Hypothalamus (tissue), 51 donors: ENCODE measurements around the gene TFPI.
"Not testable (repeated sequence)": the region's sequence is repeated elsewhere in the genome, so short reads cannot be mapped to it uniquely, and the experiment has no call there.

Experiments used
- DNase-seq, 51 donors: peaks; one replicate each; lab custom pipeline; 2025; lab: John Stamatoyannopoulos, UW

Gene TFPI

DNA sequence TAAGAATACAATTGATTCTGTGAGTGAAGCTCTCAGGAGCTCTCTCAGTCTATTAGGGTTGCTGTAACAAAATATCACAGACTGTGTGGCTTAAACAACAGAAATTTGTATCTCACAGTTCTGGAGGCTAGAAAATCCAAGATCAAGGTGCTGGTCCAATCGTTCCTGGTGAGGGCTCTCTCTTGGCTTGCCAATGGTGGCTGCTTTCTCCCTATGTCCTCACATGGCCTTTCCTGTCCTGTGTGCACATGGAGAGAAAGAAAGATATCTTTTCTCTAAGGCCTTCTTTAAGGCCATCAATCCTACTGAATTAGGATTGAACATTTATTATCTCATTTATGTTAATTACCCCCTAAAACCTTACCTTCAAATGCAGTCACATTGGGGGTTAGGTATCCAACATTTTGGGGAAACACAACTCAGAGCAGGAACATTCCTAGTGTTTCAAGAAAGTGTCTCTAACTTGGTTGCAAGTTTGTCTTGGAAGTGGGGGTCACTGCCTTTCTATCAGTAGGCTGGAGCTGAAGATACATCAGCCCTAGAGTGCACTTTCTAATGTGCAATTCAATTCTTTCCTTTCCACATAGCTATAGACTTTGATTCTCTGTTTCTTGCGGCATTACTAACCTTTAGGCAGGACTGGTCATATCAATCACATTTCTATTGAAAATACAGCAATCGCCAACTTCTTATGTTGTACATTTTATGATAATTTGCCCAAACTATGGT, 24.8 kb downstream of the TFPI start:
- no peak for DNase-seq

DNA sequence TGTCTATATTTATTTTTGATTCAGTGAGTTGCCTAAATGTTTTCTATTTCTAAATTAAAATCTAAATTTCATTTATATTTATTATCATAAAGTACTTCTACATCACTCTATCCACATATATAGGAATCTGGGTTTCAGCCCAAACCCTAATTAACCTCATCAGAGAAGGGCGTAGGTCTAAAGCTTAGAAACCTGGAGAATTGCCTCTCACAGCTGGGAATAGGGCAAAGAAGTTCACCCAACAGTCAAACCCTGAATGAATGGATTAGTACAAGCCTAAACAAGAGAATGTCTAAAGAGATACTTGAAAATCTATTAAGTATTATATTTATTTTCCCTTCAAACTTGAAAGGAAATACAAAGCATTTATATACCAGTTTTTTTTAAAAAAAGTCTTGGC, 26.2 kb downstream of the TFPI start:
- DNase-seq: no peak

DNA sequence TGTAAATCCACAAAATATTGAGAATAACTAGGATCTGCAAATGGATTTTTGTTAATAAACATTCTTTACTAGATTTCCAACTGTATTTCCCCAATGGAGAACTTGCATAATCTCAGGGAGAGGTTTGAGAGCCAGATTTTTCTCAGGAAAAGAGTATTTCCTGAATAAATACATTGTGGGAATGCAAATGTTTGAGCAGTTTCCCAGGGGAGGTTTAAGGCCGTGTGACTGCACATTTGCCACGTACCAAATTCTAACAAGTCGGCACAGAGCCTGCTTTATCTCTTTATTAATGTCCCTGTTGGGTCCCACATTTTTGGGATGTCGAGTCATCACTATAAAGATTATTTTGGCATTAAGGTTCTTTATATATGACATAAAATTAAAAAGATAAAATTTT, 27.0 kb downstream of the TFPI start:
- DNase-seq: no peak

DNA sequence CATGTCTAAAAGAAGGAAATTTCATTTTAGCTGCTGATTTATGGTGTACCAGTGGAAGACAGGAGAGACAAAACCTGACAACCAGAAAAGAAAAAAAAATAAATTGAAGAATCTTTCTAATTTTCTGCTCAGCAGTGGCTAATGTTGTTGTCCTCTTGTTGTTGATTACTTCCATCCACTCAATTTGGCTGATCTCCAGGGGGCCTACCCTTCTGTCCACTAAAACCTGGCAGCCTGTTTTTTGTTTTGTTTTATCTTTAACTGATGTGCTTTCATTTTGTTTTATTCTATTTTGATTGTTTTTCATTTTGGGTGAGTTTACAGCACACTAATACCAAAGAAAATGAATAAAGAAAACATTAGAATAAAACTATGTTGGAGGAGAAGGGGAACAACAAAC, 27.4 kb downstream of the TFPI start:
- no peak for DNase-seq

DNA sequence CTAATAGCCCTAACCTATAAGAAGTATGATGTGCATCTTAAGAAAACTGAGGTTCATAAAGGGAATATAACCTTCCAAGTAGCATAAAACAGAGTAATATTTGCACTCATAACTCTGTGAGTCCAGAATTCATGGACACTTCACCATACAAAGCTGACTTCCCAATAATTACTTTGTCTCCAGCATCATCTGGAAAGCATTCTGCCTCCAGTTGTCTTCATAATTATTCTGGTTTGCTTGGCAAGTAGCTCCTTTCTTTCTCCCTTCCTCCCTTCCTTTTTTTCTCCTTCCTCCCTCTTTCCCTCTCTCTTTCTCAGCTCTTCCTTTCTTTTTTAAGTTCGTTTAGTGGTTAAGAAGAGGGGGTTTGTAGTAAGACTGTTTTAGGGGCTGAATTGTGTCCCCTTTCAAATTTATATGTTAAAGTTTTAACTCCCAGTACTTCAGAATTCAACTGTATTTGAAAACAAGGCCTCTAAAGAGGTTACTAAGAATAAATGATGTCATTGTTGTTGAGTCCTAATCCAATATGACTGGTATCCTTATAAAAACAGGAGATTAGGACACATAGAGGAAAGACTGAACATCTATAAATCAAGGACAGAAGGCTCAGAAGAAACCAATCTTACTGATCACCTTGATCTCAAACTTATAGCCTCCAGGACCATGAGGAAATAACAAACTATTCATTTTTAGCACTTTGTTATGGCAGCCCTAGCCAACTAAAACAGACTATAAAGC, 28.9 kb downstream of the TFPI start:
- DNase-seq: no peak

DNA sequence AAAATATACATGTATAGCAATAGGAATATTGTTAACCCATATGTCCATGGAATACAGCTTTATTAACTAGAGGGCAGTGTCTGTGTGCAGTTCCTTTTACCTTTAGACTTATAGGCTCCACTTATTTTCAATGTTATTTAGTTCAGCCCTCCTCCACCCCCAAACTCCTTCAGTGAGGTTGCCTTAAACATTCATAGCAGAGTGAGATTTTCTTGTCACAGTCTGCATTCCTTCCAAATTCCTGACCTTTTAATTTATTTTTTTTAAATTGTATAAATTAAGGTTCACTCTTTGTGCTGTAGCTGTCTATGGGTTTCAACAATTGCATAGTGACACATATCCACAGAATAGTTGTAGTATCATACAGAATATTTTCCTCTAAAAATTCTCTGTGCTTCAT, 30.9 kb downstream of the TFPI start:
- no peak for DNase-seq

DNA sequence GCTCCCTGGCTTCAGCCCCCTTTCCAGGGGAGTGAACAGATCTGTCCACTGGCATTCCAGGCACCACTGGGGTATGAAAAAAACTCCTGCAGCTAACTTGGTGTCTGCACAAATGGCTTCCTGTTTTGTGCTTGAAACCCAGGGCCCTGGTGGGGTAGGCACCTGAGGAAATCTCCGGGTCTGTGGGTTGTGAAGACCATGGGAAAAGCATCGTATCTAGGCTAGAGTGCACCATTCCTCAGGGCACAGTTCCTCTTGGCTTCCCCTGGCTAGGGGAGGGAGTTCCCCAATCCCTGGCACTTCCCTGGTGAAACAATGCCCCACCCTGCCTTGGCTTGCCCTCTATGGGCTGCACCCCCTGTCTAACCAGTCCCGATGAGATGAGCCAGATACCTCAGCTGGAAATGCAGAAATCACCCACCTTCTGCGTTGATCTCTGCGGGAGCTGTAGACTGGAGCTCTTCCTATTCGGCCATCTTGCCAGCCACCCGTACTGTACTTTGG, 34.1 kb downstream of the TFPI start:
- no peak for DNase-seq

DNA sequence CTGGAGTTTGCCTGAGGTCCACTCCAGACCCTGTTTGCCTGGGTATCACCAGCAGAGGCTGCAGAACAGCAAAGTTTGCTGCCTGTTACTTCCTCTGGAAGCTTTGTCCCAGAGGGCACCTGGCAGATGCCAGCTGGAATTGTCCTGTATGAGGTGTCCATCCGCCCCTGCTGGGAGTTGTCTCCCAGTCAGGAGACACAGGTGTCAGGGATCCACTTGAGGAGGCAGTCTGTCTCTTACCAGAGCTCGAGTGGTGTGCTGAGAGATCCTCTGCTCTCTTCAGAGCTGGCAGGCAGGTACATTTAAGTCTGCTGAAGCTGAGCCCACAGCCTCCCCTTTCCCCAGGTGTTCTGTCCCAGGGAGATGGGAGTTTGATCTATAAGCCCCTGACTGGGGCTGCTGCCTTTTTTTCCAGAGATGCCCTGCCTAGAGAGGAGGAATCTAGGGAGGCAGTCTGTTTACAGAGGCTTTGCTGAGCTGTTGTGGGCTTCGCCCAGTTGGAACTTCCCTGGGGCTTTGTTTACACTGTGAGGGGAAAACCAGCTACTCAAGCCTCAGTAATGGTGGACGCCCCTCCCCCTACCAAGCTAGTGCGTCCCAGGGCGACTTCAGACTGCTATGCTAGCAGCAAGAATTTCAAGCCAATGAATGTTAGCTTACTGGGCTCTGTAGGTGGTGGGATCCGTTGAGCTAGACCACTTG, 34.7 kb downstream of the TFPI start:
- DNase-seq: no peak

DNA sequence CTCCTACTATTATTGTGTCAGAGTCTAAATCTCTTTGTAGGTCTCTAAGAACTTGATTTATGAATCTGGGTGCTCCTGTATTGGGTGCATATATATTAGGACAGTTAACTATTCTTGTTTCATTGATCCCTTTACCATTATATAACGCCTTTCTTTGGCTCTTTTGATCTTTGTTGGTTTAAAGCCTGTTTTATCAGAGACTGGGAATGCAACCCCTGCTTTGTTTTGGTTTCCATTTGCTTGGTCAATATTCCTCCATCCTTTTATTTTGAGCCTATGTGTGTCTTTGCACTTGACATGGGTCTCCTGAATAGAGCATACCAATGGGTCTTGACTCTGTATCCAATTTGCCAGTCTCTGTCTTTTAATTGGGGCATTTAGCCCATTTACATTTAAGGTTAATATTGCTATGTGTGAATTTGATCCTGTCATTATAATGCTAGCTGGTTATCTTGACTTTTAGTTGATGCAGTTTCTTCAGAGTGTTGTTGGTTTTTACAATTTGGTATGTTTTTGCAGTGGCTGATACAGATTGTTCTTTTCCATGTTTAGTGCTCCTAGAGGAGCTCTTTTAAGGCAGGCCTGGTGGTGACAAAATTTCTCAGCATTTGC, 36.4 kb downstream of the TFPI start:
- DNase-seq: not testable (repeated sequence)

DNA sequence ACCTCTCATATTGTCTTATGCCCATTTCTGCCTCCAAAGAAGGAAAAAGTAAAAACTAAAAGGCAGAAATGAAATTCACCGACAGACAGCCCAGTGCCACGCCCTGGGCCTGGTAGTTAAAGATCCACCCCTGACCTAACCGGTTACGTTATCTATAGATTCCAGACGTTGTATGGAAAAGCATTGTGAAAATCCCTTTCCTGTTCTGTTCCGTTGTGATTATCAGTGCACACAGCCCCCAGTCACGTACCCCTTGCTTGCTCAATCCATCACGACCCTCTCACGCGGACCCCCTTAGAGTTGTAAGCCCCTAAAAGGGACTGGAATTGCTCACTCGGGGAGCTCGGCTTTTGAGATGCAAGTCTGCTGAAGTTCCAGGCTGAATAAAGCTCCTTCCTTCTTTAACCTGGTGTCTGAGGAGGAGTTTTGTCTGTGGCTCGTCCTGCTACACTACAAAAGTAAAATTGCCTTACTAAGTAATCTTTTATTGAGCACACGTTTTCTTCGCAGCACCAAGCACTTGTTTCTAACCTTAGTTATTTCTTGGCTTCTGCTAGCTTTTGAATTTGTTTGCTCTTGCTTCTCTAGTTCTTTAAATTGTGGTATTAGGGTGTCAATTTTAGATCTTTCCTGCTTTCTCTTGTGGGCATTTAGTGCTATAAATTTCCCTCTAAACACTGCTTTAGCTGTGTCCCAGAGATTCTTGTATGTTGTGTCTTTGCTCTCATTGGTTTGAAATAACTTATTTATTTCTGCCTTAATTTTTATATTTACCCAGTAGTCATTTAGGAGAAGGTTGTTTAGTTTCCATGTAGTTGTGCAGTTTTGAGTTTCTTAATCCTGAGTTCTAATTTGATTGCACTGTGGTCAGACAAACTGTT, 37.4 kb downstream of the TFPI start:
- not testable (repeated sequence) for DNase-seq

DNA sequence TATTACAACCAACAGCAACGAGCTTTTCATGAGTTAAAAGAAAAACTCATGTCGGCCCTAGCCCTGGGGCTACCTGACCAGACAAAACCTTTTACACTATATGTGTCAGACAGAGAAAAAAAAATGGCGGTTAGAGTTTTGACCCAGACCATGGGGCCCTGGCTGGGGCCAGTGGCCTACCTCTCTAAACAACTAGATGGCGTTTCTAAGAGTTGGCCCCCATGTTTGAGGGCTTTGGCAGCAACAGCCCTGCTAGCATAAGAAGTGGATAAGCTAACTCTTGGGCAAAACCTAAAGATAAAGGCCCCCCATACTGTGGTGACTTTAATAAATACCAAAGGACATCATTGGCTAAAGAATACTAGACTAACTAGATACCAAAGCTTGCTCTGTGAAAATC, 39.3 kb downstream of the TFPI start:
- no peak for DNase-seq

DNA sequence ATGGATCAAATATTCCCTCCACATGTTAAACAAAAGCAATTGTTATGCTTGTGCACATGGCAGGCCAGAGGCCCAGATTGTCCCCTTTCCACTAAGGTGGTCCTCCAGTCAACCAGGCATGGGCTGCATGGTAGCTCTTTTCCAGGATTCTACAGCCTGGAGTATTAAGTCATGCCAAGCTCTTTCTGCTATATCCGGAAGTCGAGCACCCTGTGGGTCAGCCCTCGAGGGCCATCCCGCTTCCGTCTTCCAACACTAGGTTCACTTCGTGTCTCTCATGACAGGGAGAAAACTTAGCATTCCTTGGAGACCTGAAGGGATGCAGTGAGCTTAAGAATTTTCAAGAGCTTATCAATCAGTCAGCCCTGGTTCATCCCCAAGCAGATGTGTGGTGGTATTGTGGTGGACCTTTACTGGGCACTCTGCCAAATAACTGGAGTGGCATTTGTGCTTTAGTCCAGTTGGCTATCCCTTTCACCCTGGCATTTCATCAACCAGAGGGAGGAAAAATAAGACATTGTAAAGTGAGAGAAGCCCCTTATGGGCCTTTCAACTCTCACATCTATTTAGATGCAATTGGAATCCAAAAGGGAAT, 39.9 kb downstream of the TFPI start:
- not testable (repeated sequence) for DNase-seq

DNA sequence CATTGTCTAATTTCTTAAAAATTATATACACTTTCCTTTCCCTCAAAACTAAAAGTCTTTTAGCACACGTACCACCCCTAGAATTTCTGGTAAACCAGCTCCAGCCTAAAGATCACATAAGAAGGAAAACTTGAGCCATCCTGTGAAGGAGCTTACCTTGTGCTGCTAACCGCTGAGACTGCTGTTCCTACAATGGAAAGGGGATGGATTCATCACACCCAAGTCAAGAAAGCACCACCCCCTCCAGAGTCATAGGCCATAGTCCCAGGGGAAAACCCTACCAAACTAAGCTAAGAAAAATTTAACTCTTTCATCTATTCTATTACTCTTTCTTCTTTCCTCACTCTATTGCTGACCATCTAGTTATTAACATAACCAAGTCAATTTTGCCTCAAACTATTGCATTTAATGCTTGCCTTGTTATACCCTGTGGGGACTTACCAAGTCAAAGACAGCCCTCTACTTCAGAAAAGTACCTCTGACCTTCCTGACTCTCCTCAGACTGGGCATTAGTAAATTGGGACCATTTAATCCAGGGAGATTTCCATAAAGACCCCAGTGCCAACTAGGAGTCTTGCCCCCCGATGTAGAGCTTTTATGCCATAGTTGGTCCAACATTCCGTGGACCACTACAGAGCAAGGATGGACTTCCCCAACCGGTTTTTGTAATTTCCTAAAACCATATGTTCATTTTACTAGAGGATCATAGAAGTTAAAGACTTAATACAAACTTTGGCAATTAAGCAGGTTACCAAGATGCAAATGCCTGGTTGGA, 40.6 kb downstream of the TFPI start:
- not testable (repeated sequence) for DNase-seq

DNA sequence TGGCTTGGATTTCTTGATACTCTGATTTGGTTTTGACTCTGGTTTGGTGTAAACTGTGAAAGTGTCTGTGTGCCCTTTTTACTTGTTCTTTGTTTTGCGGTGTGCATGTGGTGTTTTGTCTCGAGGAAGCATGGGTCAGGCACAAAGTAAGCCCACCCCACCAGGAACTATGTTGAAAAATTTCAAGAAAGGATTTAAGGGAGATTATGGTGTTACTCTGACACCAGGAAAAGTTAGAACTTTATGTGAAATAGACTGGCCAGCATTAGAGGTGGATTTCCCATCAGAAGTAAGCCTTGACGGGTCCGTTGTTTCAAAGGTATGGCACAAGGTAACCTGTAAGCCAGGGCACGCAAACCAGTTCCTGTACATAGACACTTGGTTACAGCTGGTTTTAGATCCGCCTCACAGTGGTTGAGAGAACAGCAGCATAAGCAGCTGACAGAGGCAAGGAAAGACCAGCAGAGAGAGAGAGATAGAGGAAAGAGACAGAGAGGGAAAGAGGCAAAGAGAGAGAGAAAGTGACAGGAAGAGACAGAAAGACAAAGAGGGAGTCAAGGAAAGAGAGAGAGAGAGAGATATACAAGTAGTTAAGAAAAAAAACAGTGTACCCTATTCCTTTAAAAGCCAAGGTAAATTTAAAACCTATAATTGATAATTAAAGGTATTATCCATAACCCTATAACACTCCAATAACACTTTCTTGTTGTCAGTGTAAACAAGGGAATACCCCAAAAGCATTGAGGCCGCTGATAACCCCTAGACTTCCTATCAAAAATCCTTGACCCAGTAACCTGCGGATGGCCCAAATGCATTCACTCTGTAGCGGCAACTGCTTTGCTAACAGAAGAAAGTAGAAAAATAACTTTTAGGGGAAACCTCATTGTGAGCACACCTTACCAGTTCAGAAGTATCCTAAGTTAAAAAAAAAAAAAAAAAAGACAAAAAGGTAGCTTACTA, 42.6 kb downstream of the TFPI start:
- no peak for DNase-seq

DNA sequence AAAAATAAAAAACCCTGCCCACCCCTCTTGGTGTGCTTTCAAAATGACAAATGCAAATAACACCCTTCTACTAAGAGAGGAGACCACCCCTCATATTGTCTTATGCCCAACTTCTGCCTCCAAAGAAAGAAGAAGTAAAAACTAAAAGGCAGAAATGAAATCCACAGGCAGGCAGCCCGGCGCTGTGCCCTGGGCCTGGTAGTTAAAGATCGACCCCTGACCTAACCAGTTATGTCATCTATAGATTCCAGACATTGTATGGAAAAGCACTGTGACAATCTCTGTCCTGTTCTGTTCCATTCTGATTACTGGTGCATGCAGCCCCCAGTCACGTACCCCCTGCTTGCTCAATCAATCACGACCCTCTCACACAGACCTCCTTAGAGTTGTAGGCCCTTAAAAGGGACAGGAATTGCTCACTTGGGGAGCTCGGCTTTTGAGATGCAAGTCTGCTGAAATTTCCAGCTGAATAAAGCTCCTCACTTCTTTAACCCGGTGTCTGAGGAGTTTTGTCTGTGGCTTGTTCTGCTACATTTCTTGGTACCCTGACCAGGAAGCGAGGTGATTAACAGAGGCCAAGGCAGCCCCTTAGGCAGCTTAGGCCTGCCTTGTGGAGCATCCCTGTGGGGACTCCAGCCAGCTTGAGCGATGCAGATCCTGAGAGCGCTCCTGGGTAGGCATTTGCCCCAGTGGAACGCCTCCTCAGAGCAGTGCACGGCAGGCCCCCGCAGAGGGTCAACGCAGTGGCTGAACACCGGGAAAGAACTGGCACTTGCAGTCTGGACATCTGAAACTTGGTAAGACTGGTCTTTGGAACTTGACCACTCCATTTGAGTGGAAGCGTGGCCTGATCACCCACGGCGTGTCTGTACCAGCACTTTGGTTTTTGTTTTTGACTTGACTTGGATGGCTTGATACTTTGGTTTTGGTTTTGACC, 43.5 kb downstream of the TFPI start:
- not testable (repeated sequence) for DNase-seq

DNA sequence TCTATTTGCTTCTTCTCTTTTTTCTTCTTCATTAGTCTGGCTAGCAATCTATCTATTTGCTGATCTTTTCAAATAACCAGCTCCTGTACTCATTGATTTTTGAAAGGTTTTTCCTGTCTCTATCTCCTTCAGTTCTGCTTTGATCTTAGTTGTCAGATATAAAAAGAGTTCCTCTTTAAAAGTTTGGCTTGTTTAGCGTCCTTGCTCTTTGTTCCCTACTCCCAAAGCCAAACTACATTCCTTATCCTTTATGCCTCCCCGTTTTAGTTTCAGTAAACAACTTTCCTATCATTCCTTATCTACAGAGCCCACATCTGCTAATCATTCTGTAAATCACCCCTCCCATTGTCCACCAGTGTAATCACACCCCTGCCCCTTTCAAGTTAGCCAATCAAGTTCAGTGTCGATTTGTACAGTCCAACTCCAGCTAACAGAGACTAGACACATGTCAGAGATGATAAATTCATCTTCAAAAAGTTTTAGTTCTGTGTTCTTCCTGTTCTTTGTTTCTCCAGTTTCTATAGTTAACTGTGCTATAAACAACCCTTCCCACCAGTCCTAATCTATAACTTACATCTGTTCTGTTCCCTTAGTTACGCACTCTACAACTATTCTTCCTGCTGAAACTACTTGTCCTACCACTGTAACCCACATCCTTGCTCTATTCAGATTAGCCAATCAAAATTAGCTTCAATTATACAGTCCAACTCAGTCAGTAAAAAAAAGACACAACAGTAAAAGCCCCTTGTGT, 44.4 kb downstream of the TFPI start:
- no peak for DNase-seq
